ENCODE data around the gene FAM240A.

GRCh38 chr3:46632792-46633191 lies 20.5 kb downstream of the FAM240A start:
- TF ChIP-seq POLR2AphosphoS5 (IDR thresholded peaks at IDR 0.05) = no peak
- TF ChIP-seq EP300 (IDR thresholded peaks at IDR 0.05; ENCODE audit: low read depth) = no peak

Measured in transverse colon (tissue), 3 donors.